ENCODE data around the gene FAM161A.

Gene FAM161A

GRCh38 chr2:61787941-61788563 is 65.8 kb downstream of the FAM161A start:
- FAIRE-seq (no peak), DNase-seq (ENCODE audit: low spot score) (no peak)

GRCh38 chr2:61786876-61787275 is 67.0 kb downstream of the FAM161A start:
- FAIRE-seq = no peak

GRCh38 chr2:61785583-61785982 is 68.3 kb downstream of the FAM161A start:
- no peak for FAIRE-seq
- no peak for DNase-seq (ENCODE audit: low spot score)

More at GRCh38 chr2:61786876-61787275, 67.0 kb downstream of the FAM161A start:
- no peak for DNase-seq (ENCODE audit: low spot score)

- DNase-seq (ENCODE audit: low spot score) = no peak
- no peak for FAIRE-seq
Measured at GRCh38 chr2:61784643-61785042, 69.2 kb downstream of the FAM161A start.

GRCh38 chr2:61775956-61776570 is 77.8 kb downstream of the FAM161A start:
- DNase-seq (ENCODE audit: low spot score) = no peak
- FAIRE-seq = no peak
